IMR-90 (cell line): Measurements from ENCODE around the gene GADD45GIP1. TPM values are rescaled to one million over a fixed set of nuclear protein-coding genes. Genes with fewer than 3 reads are reported as not detected.

Source experiments
- ATAC-seq: fragments of 200-7000 bp; cut with Tn5 transposase; 2 replicates; pipeline ENCODE4 v1.9.1; 2020; ENCODE audit warnings: low read depth, mild to moderate bottlenecking, moderate library complexity
- BruUV-seq: library from RNA; stranded (reverse); fragments of 400-500 nt; replicated peaks from 2 replicates; lab custom pipeline; 2021; lab: Mats Ljungman, UMichigan
- CTCF ChIA-PET: fragments of 300-600 bp; formaldehyde crosslinking; extraction: SDS; loops from one replicate; lab custom pipeline; 2021; ENCODE audit warnings: antibody characterized with exemption; lab: Yijun Ruan, JAX
- POLR2A ChIA-PET: fragments of 300-600 bp; sonication (Branson Sonifier 250); formaldehyde crosslinking; loops from one replicate; lab custom pipeline; 2022; ENCODE audit warnings: antibody characterized with exemption; ENCODE audit not compliant: unreplicated experiment; lab: Charles Lee
- DNase-seq: peaks from one replicate; pipeline ENCODE4 v3.0.0; 2013
- H2AFZ ChIP-seq: replicated peaks from 2 replicates; pipeline ENCODE3; 2013; ENCODE audit warnings: low read length, mild to moderate bottlenecking; ENCODE audit not compliant: poor library complexity
- H2AK5ac ChIP-seq: 2 replicates; pipeline ENCODE4 v1.6.1; 2013; ENCODE audit warnings: low read depth, low read length, inconsistent platforms
- H2AK9ac ChIP-seq: replicated peaks from 2 replicates; pipeline ENCODE3; 2013; ENCODE audit warnings: mild to moderate bottlenecking, low read depth, low read length, moderate library complexity; ENCODE audit not compliant: poor library complexity
- H2BK120ac ChIP-seq: 2 replicates; pipeline ENCODE4 v1.6.1; 2013; ENCODE audit warnings: low read depth, low read length, inconsistent platforms
- H2BK15ac ChIP-seq: 3 replicates; pipeline ENCODE4 v1.6.1; 2013; ENCODE audit warnings: low read depth, low read length, inconsistent platforms
- H2BK20ac ChIP-seq: 2 replicates; pipeline ENCODE4 v1.6.1; 2013; ENCODE audit warnings: low read depth, mild to moderate bottlenecking, inconsistent platforms, low read length, moderate library complexity
- H2BK5ac ChIP-seq: 2 replicates; pipeline ENCODE4 v1.6.1; 2013; ENCODE audit warnings: mild to moderate bottlenecking, low read depth, low read length, inconsistent platforms; ENCODE audit not compliant: poor library complexity, severe bottlenecking
- H3K14ac ChIP-seq: replicated peaks from 2 replicates; pipeline ENCODE4 v1.6.1; 2013; ENCODE audit warnings: low read depth, low read length, inconsistent platforms
- H3K18ac ChIP-seq: 2 replicates; pipeline ENCODE4 v1.6.1; 2013; ENCODE audit warnings: low read depth, low read length, control low read depth
- H3K23ac ChIP-seq: 2 replicates; pipeline ENCODE4 v1.6.1; 2013; ENCODE audit warnings: low read depth, low read length, inconsistent platforms
- H3K27ac ChIP-seq: 2 replicates; pipeline ENCODE4 v1.5.1; 2013; ENCODE audit warnings: mild to moderate bottlenecking, control low read depth, low read length; ENCODE audit not compliant: insufficient read depth
- H3K27me3 ChIP-seq: 2 replicates; pipeline ENCODE4 v1.6.1; 2013; ENCODE audit warnings: low read length; ENCODE audit not compliant: control insufficient read depth, insufficient read depth
- H3K36me3 ChIP-seq: 2 replicates; pipeline ENCODE4 v1.6.1; 2013; ENCODE audit warnings: low read length, mixed read lengths; ENCODE audit not compliant: control insufficient read depth, insufficient read depth
- H3K4ac ChIP-seq: 2 replicates; pipeline ENCODE4 v1.6.1; 2013; ENCODE audit warnings: low read depth, low read length, inconsistent platforms
- H3K4me1 ChIP-seq: 2 replicates; pipeline ENCODE4 v1.6.1; 2013; ENCODE audit warnings: low read length, mixed read lengths; ENCODE audit not compliant: control insufficient read depth, insufficient read depth
- H3K4me2 ChIP-seq: 2 replicates; pipeline ENCODE4 v1.6.1; 2013; ENCODE audit warnings: low read depth, mild to moderate bottlenecking, control low read depth, low read length, moderate library complexity
- H3K4me3 ChIP-seq: 2 replicates; pipeline ENCODE4 v1.5.1; 2013; ENCODE audit warnings: low read depth, mild to moderate bottlenecking, control low read depth, low read length, moderate library complexity; ENCODE audit not compliant: insufficient read depth
- H3K56ac ChIP-seq: 2 replicates; pipeline ENCODE4 v1.6.1; 2013; ENCODE audit warnings: low read length, inconsistent platforms; ENCODE audit not compliant: insufficient read depth; ENCODE audit errors: extremely low read depth
- H3K79me1 ChIP-seq, 2 experiments: 2 replicates each; pipeline ENCODE4 v1.6.1; 2013; ENCODE audit warnings: low read length in 2 of 2, inconsistent platforms in 1 of 2, low read depth in 1 of 2
- H3K9ac ChIP-seq: 2 replicates; pipeline ENCODE4 v1.6.1; 2013; ENCODE audit warnings: low read depth, low read length, control low read depth
- H3K9me1 ChIP-seq: 2 replicates; pipeline ENCODE4 v1.6.1; 2013; ENCODE audit warnings: low read length, inconsistent platforms; ENCODE audit not compliant: insufficient read depth
- H3K9me3 ChIP-seq: 2 replicates; pipeline ENCODE4 v1.6.1; 2013; ENCODE audit warnings: low read length; ENCODE audit not compliant: control insufficient read depth, insufficient read depth
- H4K20me1 ChIP-seq: 2 replicates; pipeline ENCODE4 v1.6.1; 2013; ENCODE audit warnings: low read length, inconsistent platforms; ENCODE audit not compliant: insufficient read depth
- H4K5ac ChIP-seq: 2 replicates; pipeline ENCODE4 v1.6.1; 2013; ENCODE audit warnings: mild to moderate bottlenecking, low read depth, low read length, control low read depth
- H4K8ac ChIP-seq, 2 experiments: 2 replicates each; pipeline ENCODE4 v1.6.1; 2013; ENCODE audit warnings: low read depth in 2 of 2, low read length in 2 of 2, control low read depth in 1 of 2, inconsistent platforms in 1 of 2
- H4K91ac ChIP-seq: 2 replicates; pipeline ENCODE4 v1.6.1; 2013; ENCODE audit warnings: low read depth, low read length, inconsistent platforms; ENCODE audit not compliant: insufficient read depth
- BHLHE40 ChIP-seq: fragments of 150-350 bp; IDR thresholded peaks from 2 replicates; pipeline ENCODE4 v1.6.1; 2016; ENCODE audit warnings: mild to moderate bottlenecking, low read depth, low read length
- CEBPB ChIP-seq: IDR thresholded peaks from 2 replicates; pipeline ENCODE4 v1.6.1; 2012; ENCODE audit warnings: low read depth, low read length, improper control_type of control experiment
- FOS ChIP-seq: fragments of 150-350 bp; IDR thresholded peaks from 2 replicates; pipeline ENCODE4 v1.6.1; 2016; ENCODE audit warnings: low read depth, low read length
- MAZ ChIP-seq: IDR thresholded peaks from 2 replicates; pipeline ENCODE4 v1.6.1; 2012; ENCODE audit warnings: low read depth, mild to moderate bottlenecking, low read length, improper control_type of control experiment, moderate library complexity, borderline replicate concordance
- MXI1 ChIP-seq: IDR thresholded peaks from 2 replicates; pipeline ENCODE4 v1.6.1; 2012; ENCODE audit warnings: low read depth, mild to moderate bottlenecking, low read length, moderate library complexity, borderline replicate concordance
- NFE2L2 ChIP-seq: fragments of 150-350 bp; IDR thresholded peaks from 2 replicates; pipeline ENCODE4 v1.6.1; 2016; ENCODE audit warnings: low read depth, mild to moderate bottlenecking, low read length
- POLR2A ChIP-seq: IDR thresholded peaks from 2 replicates; pipeline ENCODE4 v1.6.1; 2012; ENCODE audit warnings: mild to moderate bottlenecking, low read depth, low read length
- RAD21 ChIP-seq: IDR thresholded peaks from 2 replicates; pipeline ENCODE4 v1.6.1; 2012; ENCODE audit warnings: low read length, improper control_type of control experiment
- RCOR1 ChIP-seq: IDR thresholded peaks from 2 replicates; pipeline ENCODE4 v1.6.1; 2012; ENCODE audit warnings: mild to moderate bottlenecking, low read length, improper control_type of control experiment; ENCODE audit not compliant: insufficient replicate concordance
- RFX5 ChIP-seq: IDR thresholded peaks from 2 replicates; pipeline ENCODE4 v1.8.0; 2012; ENCODE audit warnings: low read depth, mild to moderate bottlenecking, low read length, moderate library complexity
- SMC3 ChIP-seq: fragments of 150-350 bp; IDR thresholded peaks from 2 replicates; pipeline ENCODE4 v1.6.1; 2016; ENCODE audit warnings: low read depth, mild to moderate bottlenecking, antibody characterized with exemption, low read length, moderate library complexity
- WGBS, 2 experiments: methylation state at CpG; one replicate each; pipeline versions ENCODE4 v1.1.5 to v1.1.7; 2013; ENCODE audit warnings: missing lambda C conversion rate in 2 of 2; ENCODE audit not compliant: insufficient read length in 1 of 2; ENCODE audit errors: extremely low coverage in 2 of 2; 5-methylcytosine and 5-hydroxymethylcytosine counted together
- dilution Hi-C: fragments of 300-500 bp; cut with HindIII; formaldehyde crosslinking; loops from one replicate; pipeline ENCODE4 v1.14.3; 2018; ENCODE audit warnings: low sequenced_read_pairs; ENCODE audit not compliant: unreplicated experiment
- in situ Hi-C: fragments of 300-500 bp; cut with MboI; formaldehyde crosslinking; loops from 3 replicates; pipeline ENCODE4 v1.14.3; 2019; ENCODE audit warnings: low sequenced_read_pairs, inconsistent platforms, mixed read lengths
- intact Hi-C: fragments of 100-400 bp; cut with micrococcal nuclease; formaldehyde crosslinking; loops from 2 replicates; pipeline ENCODE4 v1.10.0; 2022
- polyA plus RNA-seq, 3 experiments: library from polyadenylated mRNA; depleted of rRNA; stranded (reverse); fragments of >200 nt; gene quantifications; 2 replicates each; pipeline ENCODE4 v1.2.3, GENCODE V29; 2012; ENCODE audit warnings: low replicate concordance in 1 of 3
- total RNA-seq: library from RNA; depleted of rRNA; stranded (reverse); fragments of >200 nt; gene quantifications from 2 replicates; pipeline ENCODE4 v1.2.3, GENCODE V29; 2012
- TF ChIP-seq, protein P1 (sequence below): conservative IDR thresholded peaks from 2 replicates; pipeline ENCODE4 v1.5.1; 2012; ENCODE audit warnings: mild to moderate bottlenecking, low read depth, low read length, improper control_type of control experiment
- TF ChIP-seq, protein P2 (sequence below): fragments of 150-350 bp; IDR thresholded peaks from 2 replicates; pipeline ENCODE4 v1.6.1; 2016; ENCODE audit warnings: low read depth, mild to moderate bottlenecking, low read length, moderate library complexity, borderline replicate concordance
- TF ChIP-seq, protein P3 (sequence below): fragments of 150-350 bp; IDR thresholded peaks from 2 replicates; pipeline ENCODE4 v1.6.1; 2017; ENCODE audit warnings: mild to moderate bottlenecking, antibody characterized with exemption, low read length, low read depth

The GADD45GIP1 gene
- total and polyA plus RNA-seq, 2 of the 4 experiments (the other 2 are of a cell fraction), result 13.3 to 42.4 TPM

- H3K4me3 ChIP-seq, result no peak overlapping the region
- H3K27me3 ChIP-seq, result no peaks in the 10 kb centered on the region
- intact Hi-C loops (loop anchor here (5.0 kb wide), 1 partner anchor 64 kb away; no protein-coding TSS in a partner anchor), in situ Hi-C loops (loop anchor here (25.0 kb wide), 1 partner anchor 739 kb away; a partner anchor contains a TSS), dilution Hi-C loops (no loop called here)
- no peak overlapping the region for H2AK9ac ChIP-seq
- no peak overlapping the region for H3K4ac ChIP-seq
- no peak overlapping the region for H2AFZ ChIP-seq
- no peak overlapping the region for H3K27ac ChIP-seq
- peaks cover 26 to 70% of the 10 kb centered on the region in 2 experiments for H3K79me1 ChIP-seq
- H3K36me3 ChIP-seq, result peaks cover 15% of the 10 kb centered on the region
- H2BK5ac ChIP-seq, result no peak overlapping the region
- DNase-seq (no peak), ATAC-seq (no peak)
- H3K56ac ChIP-seq, result no peak overlapping the region
- H3K18ac ChIP-seq, result no peak overlapping the region
- no peak overlapping the region for H3K9ac ChIP-seq
- peaks cover 43% of the 10 kb centered on the region for H4K20me1 ChIP-seq
- no peak overlapping the region for H3K14ac ChIP-seq
- H2BK20ac ChIP-seq, result no peak overlapping the region
- H3K4me2 ChIP-seq, result no peak overlapping the region; the same call in 1 of the 2 replicates
- WGBS, 2 experiments, result 80% methylated on average over 10 of the region's 32 CpGs; no CpG with 5 or more reads in 1 of the 2 experiments
- no peak overlapping the region for H4K91ac ChIP-seq
- no peaks in the 10 kb centered on the region for H3K9me3 ChIP-seq
- ChIA-PET POLR2A (no interaction called here), CTCF (no interaction called here)
- peaks cover 22% of the 10 kb centered on the region for H3K4me1 ChIP-seq
- H2AK5ac ChIP-seq, result no peak overlapping the region
- H2BK120ac ChIP-seq, result no peak overlapping the region
- H4K8ac ChIP-seq, result no peak overlapping the region
- peaks cover 17% of the 10 kb centered on the region for H3K9me1 ChIP-seq
- H3K23ac ChIP-seq, result peak overlapping the region; percentile 3
- TSS peak; percentile 50 for BruUV-seq
- H2BK15ac ChIP-seq, result no peak overlapping the region
- no peak overlapping the region for H4K5ac ChIP-seq
- no peak for TF ChIP-seq SMC3
- no peak for TF ChIP-seq MXI1
- no peak for TF ChIP-seq FOS
- no peak for TF ChIP-seq POLR2A
- no peak for TF ChIP-seq BHLHE40
- TF ChIP-seq CEBPB, result no peak
- TF ChIP-seq, protein P1, sequence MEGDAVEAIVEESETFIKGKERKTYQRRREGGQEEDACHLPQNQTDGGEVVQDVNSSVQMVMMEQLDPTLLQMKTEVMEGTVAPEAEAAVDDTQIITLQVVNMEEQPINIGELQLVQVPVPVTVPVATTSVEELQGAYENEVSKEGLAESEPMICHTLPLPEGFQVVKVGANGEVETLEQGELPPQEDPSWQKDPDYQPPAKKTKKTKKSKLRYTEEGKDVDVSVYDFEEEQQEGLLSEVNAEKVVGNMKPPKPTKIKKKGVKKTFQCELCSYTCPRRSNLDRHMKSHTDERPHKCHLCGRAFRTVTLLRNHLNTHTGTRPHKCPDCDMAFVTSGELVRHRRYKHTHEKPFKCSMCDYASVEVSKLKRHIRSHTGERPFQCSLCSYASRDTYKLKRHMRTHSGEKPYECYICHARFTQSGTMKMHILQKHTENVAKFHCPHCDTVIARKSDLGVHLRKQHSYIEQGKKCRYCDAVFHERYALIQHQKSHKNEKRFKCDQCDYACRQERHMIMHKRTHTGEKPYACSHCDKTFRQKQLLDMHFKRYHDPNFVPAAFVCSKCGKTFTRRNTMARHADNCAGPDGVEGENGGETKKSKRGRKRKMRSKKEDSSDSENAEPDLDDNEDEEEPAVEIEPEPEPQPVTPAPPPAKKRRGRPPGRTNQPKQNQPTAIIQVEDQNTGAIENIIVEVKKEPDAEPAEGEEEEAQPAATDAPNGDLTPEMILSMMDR, result no peak
- TF ChIP-seq RFX5, result no peak
- TF ChIP-seq, protein P2, sequence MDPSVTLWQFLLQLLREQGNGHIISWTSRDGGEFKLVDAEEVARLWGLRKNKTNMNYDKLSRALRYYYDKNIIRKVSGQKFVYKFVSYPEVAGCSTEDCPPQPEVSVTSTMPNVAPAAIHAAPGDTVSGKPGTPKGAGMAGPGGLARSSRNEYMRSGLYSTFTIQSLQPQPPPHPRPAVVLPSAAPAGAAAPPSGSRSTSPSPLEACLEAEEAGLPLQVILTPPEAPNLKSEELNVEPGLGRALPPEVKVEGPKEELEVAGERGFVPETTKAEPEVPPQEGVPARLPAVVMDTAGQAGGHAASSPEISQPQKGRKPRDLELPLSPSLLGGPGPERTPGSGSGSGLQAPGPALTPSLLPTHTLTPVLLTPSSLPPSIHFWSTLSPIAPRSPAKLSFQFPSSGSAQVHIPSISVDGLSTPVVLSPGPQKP, result no peak
- TF ChIP-seq NFE2L2, result no peak
- TF ChIP-seq, protein P3, sequence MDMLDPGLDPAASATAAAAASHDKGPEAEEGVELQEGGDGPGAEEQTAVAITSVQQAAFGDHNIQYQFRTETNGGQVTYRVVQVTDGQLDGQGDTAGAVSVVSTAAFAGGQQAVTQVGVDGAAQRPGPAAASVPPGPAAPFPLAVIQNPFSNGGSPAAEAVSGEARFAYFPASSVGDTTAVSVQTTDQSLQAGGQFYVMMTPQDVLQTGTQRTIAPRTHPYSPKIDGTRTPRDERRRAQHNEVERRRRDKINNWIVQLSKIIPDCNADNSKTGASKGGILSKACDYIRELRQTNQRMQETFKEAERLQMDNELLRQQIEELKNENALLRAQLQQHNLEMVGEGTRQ, result no peak
- no peak for TF ChIP-seq RCOR1
- no peak for TF ChIP-seq MAZ
- no peak for TF ChIP-seq RAD21
Observed at GRCh38 chr19:12997967-12998940, 41.2 kb upstream of the GADD45GIP1 start.
